CD4-positive, alpha-beta T cell (primary cell): ENCODE results near the gene FBXO38. TPM values are rescaled to one million over a fixed set of nuclear protein-coding genes. Genes with fewer than 3 reads are reported as not detected.

Experiments
- ATAC-seq: fragments of 200-7000 bp; cut with Tn5 transposase; one replicate; pipeline ENCODE4 v1.10.0; 2022; ENCODE audit warnings: mild to moderate bottlenecking; ENCODE audit not compliant: poor library complexity
- CTCF ChIA-PET: fragments of 350-600 bp; sonication (Branson Sonifier 250); formaldehyde crosslinking; loops from one replicate; lab custom pipeline; 2021; ENCODE audit warnings: antibody characterized with exemption, inconsistent platforms; lab: Charles Lee
- POLR2A ChIA-PET: fragments of 350-600 bp; sonication (Branson Sonifier 250); formaldehyde crosslinking; loops from one replicate; lab custom pipeline; 2021; ENCODE audit warnings: antibody characterized with exemption, inconsistent platforms; lab: Charles Lee
- DNase-seq, 14 experiments: peaks; one replicate each; pipeline ENCODE4 v3.0.0-alpha.2; 2013 to 2020; ENCODE audit warnings: mixed read lengths in 2 of 14
- H3K27ac ChIP-seq, 2 donors: one replicate each; pipeline versions ENCODE4 v1.5.1 to v1.7.0; 2013; ENCODE audit warnings: low read length in 2 of 2, low read depth in 1 of 2, mild to moderate bottlenecking in 1 of 2
- H3K27me3 ChIP-seq, 2 experiments: 1 replicate in 1 of 2; 2 replicates in 1 of 2; pipeline versions ENCODE4 v1.6.1 to v1.7.0; 2013; ENCODE audit warnings: low read length in 2 of 2, control low read depth in 1 of 2, mild to moderate bottlenecking in 1 of 2, moderate library complexity in 1 of 2; ENCODE audit not compliant: insufficient read depth in 2 of 2, control insufficient read depth in 1 of 2
- H3K36me3 ChIP-seq: one replicate; pipeline ENCODE4 v1.6.1; 2013; ENCODE audit warnings: low read length, control low read depth; ENCODE audit not compliant: insufficient read depth
- H3K4me1 ChIP-seq: one replicate; pipeline ENCODE4 v1.6.1; 2013; ENCODE audit warnings: low read length, control low read depth; ENCODE audit not compliant: insufficient read depth
- H3K4me3 ChIP-seq: one replicate; pipeline ENCODE4 v1.5.1; 2013; ENCODE audit warnings: mild to moderate bottlenecking, low read length, moderate library complexity
- H3K9me3 ChIP-seq, 2 experiments: 1 replicate in 1 of 2; 2 replicates in 1 of 2; pipeline versions ENCODE4 v1.6.1 to v1.7.0; 2013; ENCODE audit warnings: low read length in 2 of 2, mild to moderate bottlenecking in 2 of 2, control low read depth in 1 of 2, moderate library complexity in 1 of 2; ENCODE audit not compliant: control insufficient read depth in 1 of 2, insufficient read depth in 1 of 2
- H3K27ac Mint-ChIP-seq: one replicate; pipeline ENCODE4 v1.8.0; 2020; ENCODE audit warnings: mixed read lengths
- H3K27me3 Mint-ChIP-seq: one replicate; pipeline ENCODE4 v1.8.0; 2021; ENCODE audit warnings: mixed read lengths
- H3K36me3 Mint-ChIP-seq: one replicate; pipeline ENCODE4 v1.8.0; 2021; ENCODE audit warnings: low read depth, mixed read lengths
- H3K4me1 Mint-ChIP-seq: one replicate; pipeline ENCODE4 v1.8.0; 2021; ENCODE audit warnings: low read depth, mixed read lengths
- H3K4me3 Mint-ChIP-seq: one replicate; pipeline ENCODE4 v1.8.0; 2020; ENCODE audit warnings: mild to moderate bottlenecking, mixed read lengths
- H3K9me3 Mint-ChIP-seq: one replicate; pipeline ENCODE4 v1.8.0; 2020; ENCODE audit warnings: mixed read lengths
- CTCF ChIP-seq: fragments of 200-600 bp; IDR thresholded peaks from one replicate; pipeline ENCODE4 v1.8.0; 2022; ENCODE audit warnings: antibody characterized with exemption, mild to moderate bottlenecking
- intact Hi-C, 2 experiments: fragments of 100-400 bp; cut with DNase I in 1 of 2; cut with micrococcal nuclease in 1 of 2; formaldehyde crosslinking; loops; one replicate each; pipeline versions ENCODE4 v1.15.1 to v1.9.0; 2023 to 2025; cut with DNase I, micrococcal nuclease
- polyA plus RNA-seq, 2 donors: library from polyadenylated mRNA; unstranded; fragments of 120-200 nt; gene quantifications; one replicate each; pipeline ENCODE4 v1.2.1, GENCODE V29; 2013
- total RNA-seq, 174 experiments: library from RNA in 2 of 174; stranded (reverse) in 2 of 174; gene quantifications; one replicate each; pipeline ENCODE4 v1.2.3 and lab custom pipeline; 2021 to 2026

The FBXO38 gene
- total RNA-seq (10 to 100 TPM; 45.7 to 47.3 TPM), total RNA-seq (lab: John Stamatoyannopoulos, UW) (46.3 to 138 (median 90.7) reads per million in 172 experiments)
- polyA plus RNA-seq (2013, experiment 1 of 2): 40.0 TPM
- 46.0 TPM for polyA plus RNA-seq (2013, experiment 2 of 2)

GRCh38 chr5:148383564-148384379 is at the start of gene FBXO38:
TSS of gene FBXO38 (plus strand) at chr5:148383958. CDS start at chr5:148394777, 10,819 bp downstream.
- CTCF ChIA-PET: no interaction called here
- Histone ChIP-seq H3K27ac (peak within 1 kb of the TSS; percentile 92 to 96), H3K4me1 (peaks cover 25% of the 10 kb centered on the region), H3K36me3 (peaks cover 3% of the 10 kb centered on the region), H3K4me3 (peak within 1 kb of the TSS; percentile 84), H3K27me3 (no peaks in the 10 kb centered on the region), H3K9me3 (no peaks in the 10 kb centered on the region)
- peaks cover 71% of the 10 kb centered on the region for H3K4me1 Mint-ChIP-seq
- POLR2A ChIA-PET: interaction anchor here (0.8 to 1.0 kb wide), 4 partner anchors 10 to 1166 kb away, joined by 3 to 4 read pairs (median 3); no protein-coding TSS in a partner anchor
- intact Hi-C loops: loop anchor here (5.0 to 10.0 kb wide), 6 partner anchors 441 to 1936 kb away; partner anchors contain the start of genes ADRB2 (in 1 of the 2), CSNK1A1 (in 1 of the 2), GRPEL2 (in 1 of the 2) and TCERG1 (in 1 of the 2)
- DNase-seq (peak; percentile 93 to 99 (median 97)), ATAC-seq (peak; percentile 94)
- no peaks in the 10 kb centered on the region for H3K27me3 Mint-ChIP-seq
- peaks cover 51% of the 10 kb centered on the region for H3K36me3 Mint-ChIP-seq
- H3K4me3 Mint-ChIP-seq: peak within 1 kb of the TSS; percentile 89
- peak within 1 kb of the TSS; percentile 96 for H3K27ac Mint-ChIP-seq
- H3K9me3 Mint-ChIP-seq: no peaks in the 10 kb centered on the region
- TF ChIP-seq CTCF: no peak

- Histone ChIP-seq H3K4me3 (no peak within 1 kb of the TSS), H3K36me3 (no peaks in the 10 kb centered on the region), H3K4me1 (no peaks in the 10 kb centered on the region), H3K27ac (no peak within 1 kb of the TSS), H3K27me3 (no peaks in the 10 kb centered on the region), H3K9me3 (no peaks in the 10 kb centered on the region)
- peaks cover 7% of the 10 kb centered on the region for H3K9me3 Mint-ChIP-seq
- no peak for TF ChIP-seq CTCF
- ATAC-seq: no peak
- intact Hi-C loops: no loop called here
- no peak for DNase-seq
- CTCF ChIA-PET: no interaction called here
- no peak within 1 kb of the TSS for H3K4me3 Mint-ChIP-seq
- no peaks in the 10 kb centered on the region for H3K36me3 Mint-ChIP-seq
- no peaks in the 10 kb centered on the region for H3K4me1 Mint-ChIP-seq
- no peaks in the 10 kb centered on the region for H3K27me3 Mint-ChIP-seq
- no peak within 1 kb of the TSS for H3K27ac Mint-ChIP-seq
- POLR2A ChIA-PET: no interaction called here
Measured at GRCh38 chr5:148335259-148335658, 48.5 kb upstream of the FBXO38 start, which contains the start of gene SPINK9. TSS of gene SPINK9 (plus strand) at chr5:148335559. CDS start at chr5:148335614, 55 bp downstream.

- H3K4me3 Mint-ChIP-seq: no peak overlapping the region
- no peak overlapping the region for H3K27ac ChIP-seq
- H3K36me3 Mint-ChIP-seq: no peaks in the 10 kb centered on the region
- no peaks in the 10 kb centered on the region for H3K27me3 ChIP-seq
- H3K4me1 ChIP-seq: no peaks in the 10 kb centered on the region
- no peaks in the 10 kb centered on the region for H3K9me3 ChIP-seq
- H3K36me3 ChIP-seq: no peaks in the 10 kb centered on the region
- DNase-seq (no peak), ATAC-seq (no peak)
- intact Hi-C loops: no loop called here
- ChIA-PET POLR2A (no interaction called here), CTCF (no interaction called here)
- H3K4me3 ChIP-seq: no peak overlapping the region
- no peaks in the 10 kb centered on the region for H3K27me3 Mint-ChIP-seq
- no peak overlapping the region for H3K27ac Mint-ChIP-seq
- no peaks in the 10 kb centered on the region for H3K4me1 Mint-ChIP-seq
- TF ChIP-seq CTCF: no peak
- peaks cover 4% of the 10 kb centered on the region for H3K9me3 Mint-ChIP-seq
Measured at GRCh38 chr5:148336704-148337435, 46.9 kb upstream of the FBXO38 start.
